DND-41 (cell line): ENCODE data around the gene GPR15LG.

Experiments used
- EZH2 ChIP-seq: IDR thresholded peaks from 3 replicates; pipeline ENCODE4 v1.6.1; 2012; ENCODE audit warnings: borderline replicate concordance, low read depth, mild to moderate bottlenecking, moderate library complexity, low read length, inconsistent platforms; ENCODE audit not compliant: severe bottlenecking
- TF ChIP-seq, protein P1 (sequence below): IDR thresholded peaks from 2 replicates; pipeline ENCODE4 v1.5.1; 2012; ENCODE audit warnings: borderline replicate concordance, low read length, moderate library complexity, mild to moderate bottlenecking; ENCODE audit not compliant: poor library complexity, severe bottlenecking; ENCODE audit errors: extremely low read depth

DNA sequence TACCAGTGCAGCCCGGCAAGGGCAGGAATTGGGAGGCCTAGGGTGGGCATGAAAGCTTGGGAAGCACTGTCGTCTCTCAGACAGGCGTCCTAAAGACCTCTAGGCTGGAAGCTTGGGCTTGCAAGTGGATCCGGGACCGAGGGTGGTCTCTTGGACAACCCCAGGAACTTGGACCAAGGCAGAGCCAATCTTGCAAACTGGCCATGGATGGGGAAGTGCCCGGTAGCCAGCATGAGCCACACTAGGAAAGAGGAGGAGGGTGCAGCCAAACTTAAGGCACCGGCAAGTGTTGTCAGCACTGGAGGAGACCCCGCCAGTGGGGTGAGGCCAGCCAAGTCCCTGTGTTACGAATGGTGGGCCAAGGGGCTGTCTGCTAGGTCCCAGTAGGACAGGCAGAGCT is 43.2 kb downstream of the GPR15LG start:
- TF ChIP-seq, protein P1, sequence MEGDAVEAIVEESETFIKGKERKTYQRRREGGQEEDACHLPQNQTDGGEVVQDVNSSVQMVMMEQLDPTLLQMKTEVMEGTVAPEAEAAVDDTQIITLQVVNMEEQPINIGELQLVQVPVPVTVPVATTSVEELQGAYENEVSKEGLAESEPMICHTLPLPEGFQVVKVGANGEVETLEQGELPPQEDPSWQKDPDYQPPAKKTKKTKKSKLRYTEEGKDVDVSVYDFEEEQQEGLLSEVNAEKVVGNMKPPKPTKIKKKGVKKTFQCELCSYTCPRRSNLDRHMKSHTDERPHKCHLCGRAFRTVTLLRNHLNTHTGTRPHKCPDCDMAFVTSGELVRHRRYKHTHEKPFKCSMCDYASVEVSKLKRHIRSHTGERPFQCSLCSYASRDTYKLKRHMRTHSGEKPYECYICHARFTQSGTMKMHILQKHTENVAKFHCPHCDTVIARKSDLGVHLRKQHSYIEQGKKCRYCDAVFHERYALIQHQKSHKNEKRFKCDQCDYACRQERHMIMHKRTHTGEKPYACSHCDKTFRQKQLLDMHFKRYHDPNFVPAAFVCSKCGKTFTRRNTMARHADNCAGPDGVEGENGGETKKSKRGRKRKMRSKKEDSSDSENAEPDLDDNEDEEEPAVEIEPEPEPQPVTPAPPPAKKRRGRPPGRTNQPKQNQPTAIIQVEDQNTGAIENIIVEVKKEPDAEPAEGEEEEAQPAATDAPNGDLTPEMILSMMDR, result no peak
- TF ChIP-seq EZH2, result no peak
